Measurements from ENCODE around the gene DDX10.

DDX10 gene

GRCh38 chr11:108654994-108655631 lies 9.8 kb upstream of the DDX10 start:
- no peak for DNase-seq (ENCODE audit: low read depth in 2 of 2)

- DNase-seq (ENCODE audit: low read depth in 2 of 2): no peak
Observed at GRCh38 chr11:108662700-108663099, 2.2 kb upstream of the DDX10 start.

- DNase-seq (ENCODE audit: low read depth in 2 of 2): no peak
Observed at GRCh38 chr11:108663154-108663877, 1.6 kb upstream of the DDX10 start.

GRCh38 chr11:108666373-108666772 lies 1.5 kb downstream of the DDX10 start:
- DNase-seq (ENCODE audit: low read depth in 2 of 2): no peak

GRCh38 chr11:108669286-108669685 lies 4.4 kb downstream of the DDX10 start:
- no peak for DNase-seq (ENCODE audit: low read depth in 2 of 2)

GRCh38 chr11:108669711-108670110 lies 4.8 kb downstream of the DDX10 start:
- no peak for DNase-seq (ENCODE audit: low read depth in 2 of 2)

- DNase-seq (ENCODE audit: low read depth in 2 of 2): no peak
Observed at GRCh38 chr11:108670451-108670850, 5.6 kb downstream of the DDX10 start.

GRCh38 chr11:108672113-108672512 lies 7.2 kb downstream of the DDX10 start:
- no peak for DNase-seq (ENCODE audit: low read depth in 2 of 2)

GRCh38 chr11:108672786-108673185 lies 7.9 kb downstream of the DDX10 start:
- no peak for DNase-seq (ENCODE audit: low read depth in 2 of 2)

- DNase-seq (ENCODE audit: low read depth in 2 of 2): no peak
Observed at GRCh38 chr11:108679045-108679444, 14.2 kb downstream of the DDX10 start.

GRCh38 chr11:108680271-108680670 lies 15.4 kb downstream of the DDX10 start:
- DNase-seq (ENCODE audit: low read depth in 2 of 2): no peak

- no peak for DNase-seq (ENCODE audit: low read depth in 2 of 2)
Observed at GRCh38 chr11:108685419-108686130, 20.7 kb downstream of the DDX10 start.

GRCh38 chr11:108693852-108694251 lies 29.0 kb downstream of the DDX10 start:
- DNase-seq (ENCODE audit: low read depth in 2 of 2): no peak

GRCh38 chr11:108694846-108695245 lies 30.0 kb downstream of the DDX10 start:
- DNase-seq (ENCODE audit: low read depth in 2 of 2): no peak

GRCh38 chr11:108697872-108698473 lies 33.1 kb downstream of the DDX10 start:
- no peak for DNase-seq (ENCODE audit: low read depth in 2 of 2)

- DNase-seq (ENCODE audit: low read depth in 2 of 2): no peak
Observed at GRCh38 chr11:108698844-108699642, 34.2 kb downstream of the DDX10 start.

GRCh38 chr11:108703916-108704315 lies 39.0 kb downstream of the DDX10 start:
- DNase-seq (ENCODE audit: low read depth in 2 of 2): no peak

GRCh38 chr11:108705061-108705460 lies 40.2 kb downstream of the DDX10 start:
- no peak for DNase-seq (ENCODE audit: low read depth in 2 of 2)

GRCh38 chr11:108708173-108708572 lies 43.3 kb downstream of the DDX10 start:
- no peak for DNase-seq (ENCODE audit: low read depth in 2 of 2)

GRCh38 chr11:108709741-108710140 lies 44.9 kb downstream of the DDX10 start:
- no peak for DNase-seq (ENCODE audit: low read depth in 2 of 2)

- no peak for DNase-seq (ENCODE audit: low read depth in 2 of 2)
Observed at GRCh38 chr11:108713076-108713790, 48.4 kb downstream of the DDX10 start.

All from stimulated activated CD8-positive, alpha-beta memory T cell treated with anti-CD3 and anti-CD28 coated beads, Interleukin-15, amount 100 ng/mL, for 4 hours (primary cell).